Stimulated activated CD8-positive, alpha-beta memory T cell treated with anti-CD3 and anti-CD28 coated beads, Interleukin-7, amount 100 ng/mL, for 1 hour (primary cell): Measurements from ENCODE around the gene GUCA1A.
"Not testable (repeated sequence)": the region's sequence is repeated elsewhere in the genome, so short reads cannot be mapped to it uniquely, and the experiment has no call there.

Experiments
- DNase-seq, 2 donors: peaks; one replicate each; pipeline ENCODE4 v3.0.0-alpha.2; 2020; ENCODE audit warnings: low read depth in 2 of 2

The GUCA1A gene

GRCh38 chr6:42210551-42210950, 37.4 kb downstream of the GUCA1A start:
- DNase-seq, result no peak

- no peak for DNase-seq
Observed at GRCh38 chr6:42211726-42212125, 38.6 kb downstream of the GUCA1A start.

GRCh38 chr6:42212442-42212841, 39.3 kb downstream of the GUCA1A start:
- DNase-seq, result no peak

GRCh38 chr6:42216495-42216894, 43.3 kb downstream of the GUCA1A start:
- not testable (repeated sequence) for DNase-seq

- DNase-seq, result no peak
Observed at GRCh38 chr6:42217157-42217518, 44.0 kb downstream of the GUCA1A start.

GRCh38 chr6:42217519-42218367, 44.6 kb downstream of the GUCA1A start, which contains the start of gene MRPS10:
Gene MRPS10, minus strand, starts transcription at chr6:42217861. Its CDS starts 12 bp downstream, at chr6:42217849.
- peak; percentile 71 to 72 for DNase-seq

- DNase-seq, result no peak
Observed at GRCh38 chr6:42220807-42221206, 47.6 kb downstream of the GUCA1A start.

GRCh38 chr6:42221546-42221945, 48.4 kb downstream of the GUCA1A start:
- DNase-seq, result no peak

- DNase-seq, result no peak
Observed at GRCh38 chr6:42222448-42222847, 49.3 kb downstream of the GUCA1A start.

GRCh38 chr6:42224222-42225028, 51.3 kb downstream of the GUCA1A start:
- DNase-seq, result no peak

- DNase-seq, result no peak
Observed at GRCh38 chr6:42225029-42225339, 51.8 kb downstream of the GUCA1A start.

- no peak for DNase-seq
Observed at GRCh38 chr6:42225419-42225818, 52.3 kb downstream of the GUCA1A start.

- no peak for DNase-seq
Observed at GRCh38 chr6:42226161-42226611, 53.0 kb downstream of the GUCA1A start.

- DNase-seq, result no peak
Observed at GRCh38 chr6:42226645-42227143, 53.5 kb downstream of the GUCA1A start.

GRCh38 chr6:42227173-42227850, 54.1 kb downstream of the GUCA1A start:
- DNase-seq, result no peak

GRCh38 chr6:42228305-42228704, 55.1 kb downstream of the GUCA1A start:
- no peak for DNase-seq
